Epithelial cell of proximal tubule (primary cell): ENCODE measurements around the gene CYB5R4. TPM values are rescaled to one million over a fixed set of nuclear protein-coding genes. Genes with fewer than 3 reads are reported as not detected.

Experiments used
- DNase-seq: peaks from one replicate; pipeline ENCODE4 v3.0.0-alpha.2; 2011; ENCODE audit warnings: low read depth
- H3K4me3 ChIP-seq: 2 replicates; pipeline ENCODE4 v1.5.1; 2011; ENCODE audit warnings: low read depth, mild to moderate bottlenecking, low read length
- CTCF ChIP-seq: conservative IDR thresholded peaks from 2 replicates; pipeline ENCODE4 v1.5.1; 2012; ENCODE audit warnings: low read depth, mild to moderate bottlenecking, low read length
- total RNA-seq: library from RNA; depleted of rRNA; stranded (reverse); fragments of >200 nt; gene quantifications from 2 replicates; pipeline ENCODE4 v1.2.3, GENCODE V29; 2015

The CYB5R4 gene
- total RNA-seq, 1 donor from 2014 or later: 8.2 TPM

- H3K4me3 ChIP-seq: no peak overlapping the region
- TF ChIP-seq CTCF: no peak
- no peak for DNase-seq
Measured at GRCh38 chr6:83978997-83979396, 119.5 kb downstream of the CYB5R4 start.

GRCh38 chr6:83984411-83984810 lies 124.9 kb downstream of the CYB5R4 start:
- no peak overlapping the region for H3K4me3 ChIP-seq
- DNase-seq: no peak
- TF ChIP-seq CTCF: no peak

GRCh38 chr6:83985308-83985713 lies 125.8 kb downstream of the CYB5R4 start:
- DNase-seq: no peak
- TF ChIP-seq CTCF: no peak

GRCh38 chr6:83985715-83986114 lies 126.2 kb downstream of the CYB5R4 start:
- H3K4me3 ChIP-seq: no peak overlapping the region
- DNase-seq: no peak
- no peak for TF ChIP-seq CTCF

More at GRCh38 chr6:83985308-83985713, 125.8 kb downstream of the CYB5R4 start:
- no peak overlapping the region for H3K4me3 ChIP-seq

- H3K4me3 ChIP-seq: no peak overlapping the region
- DNase-seq: no peak
- no peak for TF ChIP-seq CTCF
Measured at GRCh38 chr6:83998021-83998584, 138.6 kb downstream of the CYB5R4 start.

- no peak for TF ChIP-seq CTCF
- DNase-seq: no peak
- H3K4me3 ChIP-seq: no peak overlapping the region
Measured at GRCh38 chr6:84001119-84001518, 141.6 kb downstream of the CYB5R4 start.

GRCh38 chr6:84002226-84002625 lies 142.7 kb downstream of the CYB5R4 start:
- TF ChIP-seq CTCF: no peak
- H3K4me3 ChIP-seq: no peak overlapping the region
- DNase-seq: no peak
